HepG2 (cell line): ENCODE data around the gene JOSD1. TPM values are rescaled to one million over a fixed set of nuclear protein-coding genes. Genes with fewer than 3 reads are reported as not detected.

Experiments used
- CC2D1A ChIP-seq: sonication (generic); formaldehyde crosslinking; IDR thresholded peaks from 2 replicates; pipeline ENCODE4 v1.8.1; 2023; ENCODE audit warnings: mild to moderate bottlenecking, missing genetic modification reagents
- ELF1 ChIP-seq: sonication (generic); formaldehyde crosslinking; IDR thresholded peaks from 2 replicates; pipeline ENCODE4 v1.4.0; 2020; ENCODE audit warnings: missing genetic modification reagents
- EP300 ChIP-seq, 3 experiments: sonication (generic) in 1 of 3; formaldehyde crosslinking in 1 of 3; IDR thresholded peaks; 2 replicates each; pipeline versions ENCODE4 v1.5.1 to v1.6.1; 2011 to 2020; ENCODE audit warnings: low read depth in 2 of 3, low read length in 2 of 3, borderline replicate concordance in 1 of 3, improper control_type of control experiment in 1 of 3, mild to moderate bottlenecking in 1 of 3, missing genetic modification reagents in 1 of 3, moderate library complexity in 1 of 3
- KLF16 ChIP-seq, 2 experiments: sonication (generic) in 1 of 2; formaldehyde crosslinking in 1 of 2; IDR thresholded peaks; 2 replicates each; pipeline versions ENCODE4 v1.6.1 to v1.8.0; 2016 to 2023; ENCODE audit warnings: missing genetic modification reagents in 2 of 2, missing compliant biosample characterization in 1 of 2
- MAF1 ChIP-seq: sonication (generic); formaldehyde crosslinking; IDR thresholded peaks from 2 replicates; pipeline ENCODE4 v1.5.0; 2020; ENCODE audit warnings: missing genetic modification reagents, borderline replicate concordance
- REPIN1 ChIP-seq: sonication (generic); formaldehyde crosslinking; IDR thresholded peaks from 2 replicates; pipeline ENCODE4 v1.8.0; 2022; ENCODE audit warnings: missing genetic modification reagents, low read depth, mild to moderate bottlenecking, borderline replicate concordance
- ZFP90 ChIP-seq: sonication (generic); formaldehyde crosslinking; IDR thresholded peaks from 2 replicates; pipeline ENCODE4 v1.8.0; 2022; ENCODE audit warnings: missing genetic modification reagents, mild to moderate bottlenecking, inconsistent platforms, borderline replicate concordance
- ZNF101 ChIP-seq: sonication (generic); formaldehyde crosslinking; IDR thresholded peaks from 2 replicates; pipeline ENCODE4 v1.4.0; 2020; ENCODE audit warnings: mild to moderate bottlenecking, low read depth, missing genetic modification reagents, borderline replicate concordance
- ZNF160 ChIP-seq: sonication (generic); formaldehyde crosslinking; IDR thresholded peaks from 2 replicates; pipeline ENCODE4 v1.8.0; 2022; ENCODE audit warnings: mild to moderate bottlenecking, inconsistent platforms, missing genetic modification reagents
- ZNF24 ChIP-seq: fragments of 450-650 bp; IDR thresholded peaks from 2 replicates; pipeline ENCODE4 v1.6.1; 2017; ENCODE audit warnings: antibody characterized with exemption, mild to moderate bottlenecking
- ZNF251 ChIP-seq: sonication (generic); formaldehyde crosslinking; IDR thresholded peaks from 2 replicates; pipeline ENCODE4 v1.9.0; 2021; ENCODE audit warnings: mild to moderate bottlenecking, missing genetic modification reagents
- ZNF326 ChIP-seq: sonication (generic); formaldehyde crosslinking; IDR thresholded peaks from 2 replicates; pipeline ENCODE4 v1.4.0; 2020; ENCODE audit warnings: missing genetic modification reagents, borderline replicate concordance
- ZNF343 ChIP-seq: sonication (generic); formaldehyde crosslinking; IDR thresholded peaks from 2 replicates; pipeline ENCODE4 v1.4.0; 2020; ENCODE audit warnings: mild to moderate bottlenecking, missing genetic modification reagents
- ZNF543 ChIP-seq: sonication (generic); formaldehyde crosslinking; IDR thresholded peaks from 2 replicates; pipeline ENCODE4 v1.4.0; 2020; ENCODE audit warnings: mild to moderate bottlenecking, missing genetic modification reagents
- ZNF644 ChIP-seq: IDR thresholded peaks from 2 replicates; pipeline ENCODE4 v1.6.1; 2016; ENCODE audit warnings: low read depth
- polyA plus RNA-seq, 8 experiments: library from polyadenylated mRNA; depleted of rRNA in 3 of 8; stranded (reverse) in 7 of 8; unstranded in 1 of 8; fragments of >200 nt; fragmentation: Illumina TruSeq in 4 of 8; extraction: Trizol in 4 of 8; gene quantifications; 2 replicates each; pipeline versions ENCODE4 v1.2.1 to v1.2.3, GENCODE V29; 2011 to 2016; ENCODE audit warnings: low read depth in 4 of 8, missing spikeins in 1 of 8, mixed read lengths in 1 of 8; ENCODE audit not compliant: insufficient read depth in 1 of 8
- total RNA-seq, 5 experiments: library from RNA; depleted of rRNA; stranded (reverse); fragments of >200 nt; fragmentation: Illumina TruSeq; extraction: Trizol; gene quantifications; 2 replicates each; pipeline ENCODE4 v1.2.3, GENCODE V29; 2016; ENCODE audit warnings: low read depth in 1 of 5
- TF ChIP-seq, protein P1 (sequence below): sonication (generic); formaldehyde crosslinking; IDR thresholded peaks from 2 replicates; pipeline ENCODE4 v1.8.1; 2023; ENCODE audit warnings: mild to moderate bottlenecking, moderate library complexity, missing genetic modification reagents
- TF ChIP-seq, protein P2 (sequence below): sonication (generic); formaldehyde crosslinking; conservative IDR thresholded peaks from 2 replicates; pipeline ENCODE4 v1.8.1; 2023; ENCODE audit warnings: missing genetic modification reagents
- TF ChIP-seq, protein P3 (sequence below): IDR thresholded peaks from 2 replicates; pipeline ENCODE4 v1.6.1; 2012; ENCODE audit warnings: inconsistent platforms
- TF ChIP-seq, protein P4 (sequence below): IDR thresholded peaks from 2 replicates; pipeline ENCODE4 v1.6.1; 2016; ENCODE audit warnings: missing genetic modification reagents, missing compliant biosample characterization
- TF ChIP-seq, protein P5 (sequence below): IDR thresholded peaks from 2 replicates; pipeline ENCODE4 v1.6.1; 2016
- TF ChIP-seq, protein P6 (sequence below): sonication (generic); formaldehyde crosslinking; IDR thresholded peaks from 2 replicates; pipeline ENCODE4 v1.5.1; 2020; ENCODE audit warnings: mild to moderate bottlenecking, missing genetic modification reagents, borderline replicate concordance
- TF ChIP-seq, protein P7 (sequence below): sonication (generic); formaldehyde crosslinking; IDR thresholded peaks from 2 replicates; pipeline ENCODE4 v1.4.0; 2020; ENCODE audit warnings: mild to moderate bottlenecking, missing genetic modification reagents

JOSD1 gene
- total and polyA plus RNA-seq, 2 of the 13 experiments (the other 11 are each of a cell fraction or from before 2014, with no cell fraction given): 31.7 to 38.4 TPM

DNA sequence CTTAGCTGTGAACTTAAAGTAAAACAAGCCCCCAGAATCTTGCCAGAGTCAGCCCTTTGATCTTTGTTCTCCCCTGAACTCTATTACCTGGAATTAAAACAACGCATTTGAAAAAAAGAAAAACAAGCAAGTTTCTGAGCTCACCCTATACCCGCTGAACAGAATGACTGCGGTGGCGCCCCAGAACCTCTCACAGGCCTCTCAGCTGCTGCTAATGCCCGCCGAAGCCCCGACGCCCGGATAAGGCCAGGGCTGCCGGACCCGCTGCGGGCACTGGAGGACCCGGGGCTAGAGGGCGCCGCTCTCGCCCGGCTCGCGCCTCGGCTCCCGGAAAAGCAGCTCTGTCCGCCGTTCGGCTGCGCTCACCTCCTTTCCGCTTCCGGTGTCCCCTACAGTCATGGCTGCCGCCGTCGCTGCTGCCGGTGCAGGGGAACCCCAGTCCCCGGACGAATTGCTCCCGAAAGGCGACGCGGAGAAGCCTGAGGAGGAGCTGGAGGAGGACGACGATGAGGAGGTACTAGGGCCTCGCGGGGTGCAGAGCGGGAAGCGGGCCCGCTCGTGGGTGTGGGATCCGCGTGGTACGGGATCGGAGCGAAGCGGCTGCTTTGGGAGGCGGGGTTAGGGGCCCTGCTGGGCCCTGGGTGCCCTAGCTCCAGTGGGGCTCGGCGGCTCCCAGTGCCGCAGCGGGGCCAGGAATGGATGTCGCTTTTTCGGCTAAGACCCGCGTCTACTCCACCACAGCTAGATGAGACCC is 19.0 kb downstream of the JOSD1 start, which contains the start of gene TOMM22 (continued):
- TF ChIP-seq, protein P1, sequence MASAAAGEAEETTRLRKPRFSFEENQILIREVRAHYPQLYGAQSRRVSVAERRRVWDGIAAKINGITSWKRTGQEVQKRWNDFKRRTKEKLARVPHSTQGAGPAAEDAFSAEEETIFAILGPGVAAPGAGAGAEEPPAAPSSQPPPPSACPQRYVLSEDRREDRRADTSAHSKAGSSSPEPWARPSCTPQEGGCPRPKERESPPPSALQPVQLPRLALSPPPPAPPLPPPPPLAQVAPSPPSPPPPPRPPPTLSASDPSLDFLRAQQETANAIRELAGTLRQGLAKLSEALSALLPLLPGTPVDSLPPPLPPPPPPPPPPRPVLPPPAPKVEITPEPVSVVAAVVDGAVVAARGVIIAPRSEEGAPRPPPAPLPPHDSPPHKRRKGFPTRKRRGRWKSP (CRISPR knock-in tag): peak; percentile 91
- peak; percentile 95 for TF ChIP-seq ELF1
- TF ChIP-seq ZNF343 (CRISPR knock-in tag): peak; percentile 90; the same call in 1 of the 2 replicates
- peak; percentile 96 for TF ChIP-seq ZFP90
- peak; percentile 95 for TF ChIP-seq MAF1 (CRISPR knock-in tag)
- TF ChIP-seq ZNF326: no peak
- no peak for TF ChIP-seq ZNF101 (CRISPR knock-in tag)
- 0 out of 2 replicates have a peak, but pooled peaks have one; percentile 61 for TF ChIP-seq ZNF543 (CRISPR knock-in tag)
- TF ChIP-seq REPIN1 (CRISPR knock-in tag): peak; percentile 89
- no peak; a peak in 1 of 4 replicates for TF ChIP-seq EP300 (IDR thresholded peaks at IDR 0.05; ENCODE audit: low read depth in 2 of 2, low read length in 2 of 2)
- peak; percentile 71 for TF ChIP-seq EP300 (CRISPR knock-in tag; IDR thresholded peaks at IDR 0.05; ENCODE audit: borderline replicate concordance)
- TF ChIP-seq, protein P2, sequence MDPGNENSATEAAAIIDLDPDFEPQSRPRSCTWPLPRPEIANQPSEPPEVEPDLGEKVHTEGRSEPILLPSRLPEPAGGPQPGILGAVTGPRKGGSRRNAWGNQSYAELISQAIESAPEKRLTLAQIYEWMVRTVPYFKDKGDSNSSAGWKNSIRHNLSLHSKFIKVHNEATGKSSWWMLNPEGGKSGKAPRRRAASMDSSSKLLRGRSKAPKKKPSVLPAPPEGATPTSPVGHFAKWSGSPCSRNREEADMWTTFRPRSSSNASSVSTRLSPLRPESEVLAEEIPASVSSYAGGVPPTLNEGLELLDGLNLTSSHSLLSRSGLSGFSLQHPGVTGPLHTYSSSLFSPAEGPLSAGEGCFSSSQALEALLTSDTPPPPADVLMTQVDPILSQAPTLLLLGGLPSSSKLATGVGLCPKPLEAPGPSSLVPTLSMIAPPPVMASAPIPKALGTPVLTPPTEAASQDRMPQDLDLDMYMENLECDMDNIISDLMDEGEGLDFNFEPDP (CRISPR knock-in tag): 0 out of 2 replicates have a peak, but pooled peaks have one; percentile 82
- TF ChIP-seq, protein P3, sequence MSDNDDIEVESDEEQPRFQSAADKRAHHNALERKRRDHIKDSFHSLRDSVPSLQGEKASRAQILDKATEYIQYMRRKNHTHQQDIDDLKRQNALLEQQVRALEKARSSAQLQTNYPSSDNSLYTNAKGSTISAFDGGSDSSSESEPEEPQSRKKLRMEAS: peak; percentile 87
- no peak for TF ChIP-seq ZNF644 (CRISPR knock-in tag)
- no peak for TF ChIP-seq ZNF24
- no peak for TF ChIP-seq ZNF251 (CRISPR knock-in tag)
- TF ChIP-seq, protein P4, sequence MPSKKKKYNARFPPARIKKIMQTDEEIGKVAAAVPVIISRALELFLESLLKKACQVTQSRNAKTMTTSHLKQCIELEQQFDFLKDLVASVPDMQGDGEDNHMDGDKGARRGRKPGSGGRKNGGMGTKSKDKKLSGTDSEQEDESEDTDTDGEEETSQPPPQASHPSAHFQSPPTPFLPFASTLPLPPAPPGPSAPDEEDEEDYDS: peak; percentile 83
- TF ChIP-seq, protein P5, sequence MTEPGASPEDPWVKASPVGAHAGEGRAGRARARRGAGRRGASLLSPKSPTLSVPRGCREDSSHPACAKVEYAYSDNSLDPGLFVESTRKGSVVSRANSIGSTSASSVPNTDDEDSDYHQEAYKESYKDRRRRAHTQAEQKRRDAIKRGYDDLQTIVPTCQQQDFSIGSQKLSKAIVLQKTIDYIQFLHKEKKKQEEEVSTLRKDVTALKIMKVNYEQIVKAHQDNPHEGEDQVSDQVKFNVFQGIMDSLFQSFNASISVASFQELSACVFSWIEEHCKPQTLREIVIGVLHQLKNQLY (CRISPR knock-in tag): no peak
- TF ChIP-seq, protein P6, sequence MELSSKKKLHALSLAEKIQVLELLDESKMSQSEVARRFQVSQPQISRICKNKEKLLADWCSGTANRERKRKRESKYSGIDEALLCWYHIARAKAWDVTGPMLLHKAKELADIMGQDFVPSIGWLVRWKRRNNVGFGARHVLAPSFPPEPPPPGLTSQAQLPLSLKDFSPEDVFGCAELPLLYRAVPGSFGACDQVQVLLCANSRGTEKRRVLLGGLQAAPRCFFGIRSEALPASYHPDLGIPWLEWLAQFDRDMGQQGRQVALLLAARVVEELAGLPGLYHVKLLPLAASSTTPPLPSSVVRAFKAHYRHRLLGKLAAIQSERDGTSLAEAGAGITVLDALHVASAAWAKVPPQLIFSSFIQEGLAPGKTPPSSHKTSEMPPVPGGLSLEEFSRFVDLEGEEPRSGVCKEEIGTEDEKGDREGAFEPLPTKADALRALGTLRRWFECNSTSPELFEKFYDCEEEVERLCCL (CRISPR knock-in tag): peak; percentile 78; the same call in 1 of the 2 replicates
- peak; percentile 82 for TF ChIP-seq ZNF160 (CRISPR knock-in tag)
- no peak for TF ChIP-seq CC2D1A (CRISPR knock-in tag)
- peak in 1 of 2 experiments; percentile 97; a peak in 2 of 4 replicates for TF ChIP-seq KLF16 (CRISPR knock-in tag; IDR thresholded peaks at IDR 0.05)
- TF ChIP-seq, protein P7, sequence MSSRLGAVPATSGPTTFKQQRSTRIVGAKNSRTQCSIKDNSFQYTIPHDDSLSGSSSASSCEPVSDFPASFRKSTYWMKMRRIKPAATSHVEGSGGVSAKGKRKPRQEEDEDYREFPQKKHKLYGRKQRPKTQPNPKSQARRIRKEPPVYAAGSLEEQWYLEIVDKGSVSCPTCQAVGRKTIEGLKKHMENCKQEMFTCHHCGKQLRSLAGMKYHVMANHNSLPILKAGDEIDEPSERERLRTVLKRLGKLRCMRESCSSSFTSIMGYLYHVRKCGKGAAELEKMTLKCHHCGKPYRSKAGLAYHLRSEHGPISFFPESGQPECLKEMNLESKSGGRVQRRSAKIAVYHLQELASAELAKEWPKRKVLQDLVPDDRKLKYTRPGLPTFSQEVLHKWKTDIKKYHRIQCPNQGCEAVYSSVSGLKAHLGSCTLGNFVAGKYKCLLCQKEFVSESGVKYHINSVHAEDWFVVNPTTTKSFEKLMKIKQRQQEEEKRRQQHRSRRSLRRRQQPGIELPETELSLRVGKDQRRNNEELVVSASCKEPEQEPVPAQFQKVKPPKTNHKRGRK (CRISPR knock-in tag): no peak
